Measurements from ENCODE around the gene ALPK1. TPM values are rescaled to one million over a fixed set of nuclear protein-coding genes. Genes with fewer than 3 reads are reported as not detected.

Gene ALPK1
- total and polyA plus RNA-seq, 2 donors, result 14.5 to 16.6 TPM

GRCh38 chr4:112318239-112319142 lies 21.3 kb downstream of the ALPK1 start:
- peaks cover 0 to 3% of the 10 kb centered on the region in 2 donors for H3K36me3 ChIP-seq (ENCODE audit: control insufficient read depth in 2 of 2, insufficient read depth in 2 of 2, low read length in 1 of 2)
- DNase-seq (ENCODE audit: low read depth in 6 of 9, low spot score in 9 of 9), result no peak
- WGBS, result 94% methylated on average over 5 of the region's 5 CpGs
- H3K27me3 ChIP-seq (ENCODE audit: control insufficient read depth in 2 of 2, insufficient read depth in 1 of 2, low read length in 1 of 2), result no peaks in the 10 kb centered on the region
- no peak overlapping the region for H3K27ac ChIP-seq (ENCODE audit: low read depth in 1 of 2, low read length in 1 of 2)
- no peaks in the 10 kb centered on the region for H3K4me1 ChIP-seq (ENCODE audit: control insufficient read depth in 2 of 2, insufficient read depth in 2 of 2, low read length in 2 of 2)
- no peaks in the 10 kb centered on the region for H3K9me3 ChIP-seq (ENCODE audit: control insufficient read depth in 2 of 2, insufficient read depth in 1 of 2, low read length in 1 of 2)
- H3K4me3 ChIP-seq (ENCODE audit: low read length in 2 of 2), result no peak overlapping the region

GRCh38 chr4:112321776-112322684 lies 24.9 kb downstream of the ALPK1 start:
- H3K9me3 ChIP-seq (ENCODE audit: control insufficient read depth in 2 of 2, insufficient read depth in 1 of 2, low read length in 1 of 2), result no peaks in the 10 kb centered on the region
- DNase-seq (ENCODE audit: low read depth in 6 of 9, low spot score in 9 of 9), result peak in 8 of 9 donors; percentile 45 to 83 (median 66)
- no peaks in the 10 kb centered on the region for H3K4me1 ChIP-seq (ENCODE audit: control insufficient read depth in 2 of 2, insufficient read depth in 2 of 2, low read length in 2 of 2)
- no peak overlapping the region for H3K27ac ChIP-seq (ENCODE audit: low read depth in 1 of 2, low read length in 1 of 2)
- no peaks in the 10 kb centered on the region for H3K27me3 ChIP-seq (ENCODE audit: control insufficient read depth in 2 of 2, insufficient read depth in 1 of 2, low read length in 1 of 2)
- H3K36me3 ChIP-seq (ENCODE audit: control insufficient read depth in 2 of 2, insufficient read depth in 2 of 2, low read length in 1 of 2), result peaks cover 0 to 3% of the 10 kb centered on the region in 2 donors
- 46% methylated on average over 4 of the region's 4 CpGs for WGBS
- no peak overlapping the region for H3K4me3 ChIP-seq (ENCODE audit: low read length in 2 of 2)

DNA sequence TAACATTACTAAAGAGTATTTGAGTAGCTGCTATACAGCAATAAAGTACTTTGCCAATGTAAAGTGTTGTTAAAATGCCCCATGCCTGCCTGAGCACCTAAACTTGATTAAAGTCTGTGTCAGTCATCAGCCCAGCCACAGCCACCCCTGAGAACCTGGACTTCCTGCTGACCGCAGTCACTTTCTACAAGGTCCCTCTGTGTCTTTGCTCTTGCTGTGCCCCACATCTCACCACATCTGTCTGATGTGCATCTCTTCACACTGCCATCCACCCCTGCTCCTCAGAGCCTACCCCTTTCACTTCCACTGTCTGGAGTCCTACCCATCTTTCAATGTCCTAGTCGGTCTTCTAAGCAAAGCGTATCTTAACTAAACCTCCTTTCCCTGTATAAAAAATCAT lies 25.7 kb downstream of the ALPK1 start:
- no peak overlapping the region for H3K27ac ChIP-seq (ENCODE audit: low read depth in 1 of 2, low read length in 1 of 2)
- no peaks in the 10 kb centered on the region for H3K9me3 ChIP-seq (ENCODE audit: control insufficient read depth in 2 of 2, insufficient read depth in 1 of 2, low read length in 1 of 2)
- no peak for DNase-seq (ENCODE audit: low read depth in 6 of 9, low spot score in 9 of 9)
- H3K4me3 ChIP-seq (ENCODE audit: low read length in 2 of 2), result no peak overlapping the region
- peaks cover 0 to 3% of the 10 kb centered on the region in 2 donors for H3K36me3 ChIP-seq (ENCODE audit: control insufficient read depth in 2 of 2, insufficient read depth in 2 of 2, low read length in 1 of 2)
- WGBS, result 98% methylated on average over 3 of the region's 3 CpGs
- no peaks in the 10 kb centered on the region for H3K4me1 ChIP-seq (ENCODE audit: control insufficient read depth in 2 of 2, insufficient read depth in 2 of 2, low read length in 2 of 2)
- no peaks in the 10 kb centered on the region for H3K27me3 ChIP-seq (ENCODE audit: control insufficient read depth in 2 of 2, insufficient read depth in 1 of 2, low read length in 1 of 2)

GRCh38 chr4:112325530-112325929 lies 28.4 kb downstream of the ALPK1 start:
- no peak overlapping the region for H3K27ac ChIP-seq (ENCODE audit: low read depth in 1 of 2, low read length in 1 of 2)
- peaks cover 0 to 3% of the 10 kb centered on the region in 2 donors for H3K36me3 ChIP-seq (ENCODE audit: control insufficient read depth in 2 of 2, insufficient read depth in 2 of 2, low read length in 1 of 2)
- H3K4me3 ChIP-seq (ENCODE audit: low read length in 2 of 2), result no peak overlapping the region
- DNase-seq (ENCODE audit: low read depth in 6 of 9, low spot score in 9 of 9), result no peak
- no peaks in the 10 kb centered on the region for H3K9me3 ChIP-seq (ENCODE audit: control insufficient read depth in 2 of 2, insufficient read depth in 1 of 2, low read length in 1 of 2)
- H3K4me1 ChIP-seq (ENCODE audit: control insufficient read depth in 2 of 2, insufficient read depth in 2 of 2, low read length in 2 of 2), result peaks cover 0 to 2% of the 10 kb centered on the region in 2 donors
- 99% methylated on average over 6 of the region's 6 CpGs for WGBS
- no peaks in the 10 kb centered on the region for H3K27me3 ChIP-seq (ENCODE audit: control insufficient read depth in 2 of 2, insufficient read depth in 1 of 2, low read length in 1 of 2)

GRCh38 chr4:112327965-112328733 lies 31.0 kb downstream of the ALPK1 start:
- Histone ChIP-seq H3K27ac (ENCODE audit: low read depth in 1 of 2, low read length in 1 of 2) (no peak overlapping the region), H3K4me1 (ENCODE audit: control insufficient read depth in 2 of 2, insufficient read depth in 2 of 2, low read length in 2 of 2) (peaks cover 0 to 2% of the 10 kb centered on the region in 2 donors), H3K27me3 (ENCODE audit: control insufficient read depth in 2 of 2, insufficient read depth in 1 of 2, low read length in 1 of 2) (no peaks in the 10 kb centered on the region), H3K36me3 (ENCODE audit: control insufficient read depth in 2 of 2, insufficient read depth in 2 of 2, low read length in 1 of 2) (no peaks in the 10 kb centered on the region), H3K4me3 (ENCODE audit: low read length in 2 of 2) (no peak overlapping the region), H3K9me3 (ENCODE audit: control insufficient read depth in 2 of 2, insufficient read depth in 1 of 2, low read length in 1 of 2) (no peaks in the 10 kb centered on the region)
- 86% methylated on average over 9 of the region's 9 CpGs for WGBS
- peak in 8 of 9 donors; percentile 17 to 68 (median 39) for DNase-seq (ENCODE audit: low read depth in 6 of 9, low spot score in 9 of 9)

GRCh38 chr4:112328734-112329130 lies 31.6 kb downstream of the ALPK1 start:
- Histone ChIP-seq H3K27me3 (ENCODE audit: control insufficient read depth in 2 of 2, insufficient read depth in 1 of 2, low read length in 1 of 2) (no peaks in the 10 kb centered on the region), H3K27ac (ENCODE audit: low read depth in 1 of 2, low read length in 1 of 2) (no peak overlapping the region), H3K9me3 (ENCODE audit: control insufficient read depth in 2 of 2, insufficient read depth in 1 of 2, low read length in 1 of 2) (no peaks in the 10 kb centered on the region), H3K4me1 (ENCODE audit: control insufficient read depth in 2 of 2, insufficient read depth in 2 of 2, low read length in 2 of 2) (peaks cover 0 to 2% of the 10 kb centered on the region in 2 donors), H3K4me3 (ENCODE audit: low read length in 2 of 2) (no peak overlapping the region), H3K36me3 (ENCODE audit: control insufficient read depth in 2 of 2, insufficient read depth in 2 of 2, low read length in 1 of 2) (no peaks in the 10 kb centered on the region)
- WGBS, result 97% methylated on average over 4 of the region's 4 CpGs
- DNase-seq (ENCODE audit: low read depth in 6 of 9, low spot score in 9 of 9), result no peak

DNA sequence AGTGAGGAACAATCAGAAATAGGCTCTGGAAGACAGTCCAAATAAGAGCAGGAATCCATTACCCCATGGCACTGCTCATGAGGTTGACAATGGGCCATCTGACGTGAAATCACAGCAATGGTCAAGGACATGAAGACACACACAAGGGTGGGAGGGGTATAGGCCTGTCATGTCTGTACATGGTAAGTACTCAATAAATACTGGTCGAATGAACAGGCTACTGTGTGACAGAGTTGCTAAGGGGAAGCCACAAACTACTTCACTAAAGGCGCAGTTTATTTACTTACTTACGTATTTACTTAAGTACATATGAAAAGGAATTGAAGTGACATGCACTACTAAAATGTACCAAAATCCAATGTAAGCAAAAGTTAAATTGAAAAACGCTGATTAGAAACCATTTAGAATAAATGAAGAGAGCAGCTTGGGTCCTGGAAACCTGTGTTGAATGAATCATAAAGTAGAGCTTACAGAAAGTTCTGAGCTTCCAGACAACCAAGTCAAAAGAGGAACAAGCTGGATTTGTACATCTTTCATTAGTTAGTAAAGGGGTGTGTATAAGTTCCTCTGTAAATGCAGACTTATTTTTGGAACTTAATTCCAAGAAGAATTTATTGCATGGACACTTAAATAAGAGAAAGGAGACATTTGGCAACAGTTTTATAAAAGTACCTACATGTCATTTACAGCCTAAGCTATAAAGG lies 32.7 kb downstream of the ALPK1 start:
- H3K27ac ChIP-seq (ENCODE audit: low read depth in 1 of 2, low read length in 1 of 2), result no peak overlapping the region
- peaks cover 0 to 2% of the 10 kb centered on the region in 2 donors for H3K4me1 ChIP-seq (ENCODE audit: control insufficient read depth in 2 of 2, insufficient read depth in 2 of 2, low read length in 2 of 2)
- 96% methylated on average over 5 of the region's 5 CpGs for WGBS
- H3K27me3 ChIP-seq (ENCODE audit: control insufficient read depth in 2 of 2, insufficient read depth in 1 of 2, low read length in 1 of 2), result no peaks in the 10 kb centered on the region
- H3K36me3 ChIP-seq (ENCODE audit: control insufficient read depth in 2 of 2, insufficient read depth in 2 of 2, low read length in 1 of 2), result no peaks in the 10 kb centered on the region
- no peak overlapping the region for H3K4me3 ChIP-seq (ENCODE audit: low read length in 2 of 2)
- no peak for DNase-seq (ENCODE audit: low read depth in 6 of 9, low spot score in 9 of 9)
- H3K9me3 ChIP-seq (ENCODE audit: control insufficient read depth in 2 of 2, insufficient read depth in 1 of 2, low read length in 1 of 2), result no peaks in the 10 kb centered on the region

- H3K9me3 ChIP-seq (ENCODE audit: control insufficient read depth in 2 of 2, insufficient read depth in 1 of 2, low read length in 1 of 2), result no peaks in the 10 kb centered on the region
- no peaks in the 10 kb centered on the region for H3K36me3 ChIP-seq (ENCODE audit: control insufficient read depth in 2 of 2, insufficient read depth in 2 of 2, low read length in 1 of 2)
- H3K27ac ChIP-seq (ENCODE audit: low read depth in 1 of 2, low read length in 1 of 2), result no peak overlapping the region
- no peak for DNase-seq (ENCODE audit: low read depth in 6 of 9, low spot score in 9 of 9)
- H3K4me1 ChIP-seq (ENCODE audit: control insufficient read depth in 2 of 2, insufficient read depth in 2 of 2, low read length in 2 of 2), result peaks cover 0 to 2% of the 10 kb centered on the region in 2 donors
- no peaks in the 10 kb centered on the region for H3K27me3 ChIP-seq (ENCODE audit: control insufficient read depth in 2 of 2, insufficient read depth in 1 of 2, low read length in 1 of 2)
- no peak overlapping the region for H3K4me3 ChIP-seq (ENCODE audit: low read length in 2 of 2)
- 98% methylated on average over 4 of the region's 4 CpGs for WGBS
Measured at GRCh38 chr4:112330921-112331320, 33.8 kb downstream of the ALPK1 start.

Measured in thymus (tissue), 11 donors.